NCI-H146 treated with DMSO at 0.1 percent for 48 hours (cell line): ENCODE data around the gene GTPBP4.
"Not testable (repeated sequence)": the region's sequence is repeated elsewhere in the genome, so short reads cannot be mapped to it uniquely, and the experiment has no call there.

Source experiments
- DNase-seq: peaks from one replicate; lab custom pipeline; 2025; ENCODE audit not compliant: unreplicated experiment; lab: John Stamatoyannopoulos, UW

GTPBP4 gene

GRCh38 chr10:1054684-1055083 lies 66.5 kb downstream of the GTPBP4 start:
- DNase-seq, result no peak

GRCh38 chr10:1056326-1057105 lies 68.3 kb downstream of the GTPBP4 start, which contains the start of gene WDR37:
TSS of gene WDR37 (plus strand) at chr10:1056385. CDS start at chr10:1072156, 15,771 bp downstream.
- DNase-seq, result peak; percentile 79

GRCh38 chr10:1057106-1057657 lies 68.9 kb downstream of the GTPBP4 start:
- no peak for DNase-seq

GRCh38 chr10:1058017-1058416 lies 69.8 kb downstream of the GTPBP4 start:
- DNase-seq, result no peak

- no peak for DNase-seq
Observed at GRCh38 chr10:1059902-1060301, 71.7 kb downstream of the GTPBP4 start.

- no peak for DNase-seq
Observed at GRCh38 chr10:1061930-1062774, 73.9 kb downstream of the GTPBP4 start.

- DNase-seq, result no peak
Observed at GRCh38 chr10:1063232-1063865, 75.1 kb downstream of the GTPBP4 start.

GRCh38 chr10:1064964-1065247 lies 76.7 kb downstream of the GTPBP4 start:
- no peak for DNase-seq

- not testable (repeated sequence) for DNase-seq
Observed at GRCh38 chr10:1066734-1067133, 78.5 kb downstream of the GTPBP4 start.

GRCh38 chr10:1068380-1069361 lies 80.4 kb downstream of the GTPBP4 start:
- no peak for DNase-seq
